Astrocyte (in vitro differentiated cells and primary cell): ENCODE data around the gene APOOL.

Experiments
- EZH2 ChIP-seq: IDR thresholded peaks from 2 replicates; pipeline ENCODE4 v1.6.1; 2012; ENCODE audit warnings: mild to moderate bottlenecking, low read length, inconsistent platforms; ENCODE audit not compliant: insufficient read depth
- TF ChIP-seq, protein P1 (sequence below): IDR thresholded peaks from 2 replicates; pipeline ENCODE4 v1.5.1; 2011; ENCODE audit warnings: low read depth, mild to moderate bottlenecking, inconsistent platforms, low read length, moderate library complexity; ENCODE audit not compliant: insufficient read depth

DNA sequence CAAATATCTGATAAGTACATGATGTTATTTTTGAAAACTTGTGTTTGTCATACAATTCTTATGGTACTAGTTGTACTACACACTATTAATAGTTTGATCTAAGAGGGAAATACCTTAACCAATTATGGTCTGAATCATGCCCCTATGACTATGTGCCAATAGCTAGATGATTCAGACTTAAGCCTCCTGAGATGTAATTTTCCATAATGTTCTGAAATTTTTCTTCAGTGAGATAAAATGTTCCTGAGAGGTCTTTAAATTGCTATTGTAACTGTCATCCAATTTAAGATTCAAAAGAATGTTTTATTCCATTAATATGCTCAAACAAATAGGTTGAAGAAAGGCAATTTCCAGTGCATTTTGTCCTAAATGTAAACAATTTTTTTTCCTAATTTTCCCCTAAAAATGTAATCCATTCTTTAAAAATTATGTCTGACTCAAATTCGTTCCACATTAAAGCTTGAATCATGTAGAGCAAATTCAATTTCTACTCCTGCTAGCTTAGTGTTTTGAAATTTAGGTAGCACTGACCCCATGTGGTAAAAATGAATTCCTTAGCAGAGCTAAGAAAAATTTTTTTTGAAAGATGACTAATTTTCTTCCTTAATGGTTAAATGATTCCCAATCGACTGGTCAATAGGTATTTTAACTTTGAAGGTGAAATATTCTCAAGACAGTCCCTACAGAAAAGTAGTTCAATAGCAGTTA, 49.1 kb downstream of the APOOL start:
- TF ChIP-seq, protein P1, sequence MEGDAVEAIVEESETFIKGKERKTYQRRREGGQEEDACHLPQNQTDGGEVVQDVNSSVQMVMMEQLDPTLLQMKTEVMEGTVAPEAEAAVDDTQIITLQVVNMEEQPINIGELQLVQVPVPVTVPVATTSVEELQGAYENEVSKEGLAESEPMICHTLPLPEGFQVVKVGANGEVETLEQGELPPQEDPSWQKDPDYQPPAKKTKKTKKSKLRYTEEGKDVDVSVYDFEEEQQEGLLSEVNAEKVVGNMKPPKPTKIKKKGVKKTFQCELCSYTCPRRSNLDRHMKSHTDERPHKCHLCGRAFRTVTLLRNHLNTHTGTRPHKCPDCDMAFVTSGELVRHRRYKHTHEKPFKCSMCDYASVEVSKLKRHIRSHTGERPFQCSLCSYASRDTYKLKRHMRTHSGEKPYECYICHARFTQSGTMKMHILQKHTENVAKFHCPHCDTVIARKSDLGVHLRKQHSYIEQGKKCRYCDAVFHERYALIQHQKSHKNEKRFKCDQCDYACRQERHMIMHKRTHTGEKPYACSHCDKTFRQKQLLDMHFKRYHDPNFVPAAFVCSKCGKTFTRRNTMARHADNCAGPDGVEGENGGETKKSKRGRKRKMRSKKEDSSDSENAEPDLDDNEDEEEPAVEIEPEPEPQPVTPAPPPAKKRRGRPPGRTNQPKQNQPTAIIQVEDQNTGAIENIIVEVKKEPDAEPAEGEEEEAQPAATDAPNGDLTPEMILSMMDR, result no peak
- TF ChIP-seq EZH2, result no peak
